HG03342 (cell line): Measurements from ENCODE around the gene BCAR3.
A peak's percentile ranks its signal among the peaks of the same experiment; 100 is the strongest.
"Not testable (repeated sequence)": the region's sequence is repeated elsewhere in the genome, so short reads cannot be mapped to it uniquely, and the experiment has no call there.

Experiments
- ATAC-seq: cut with Tn5 transposase; IDR thresholded peaks from one replicate; pipeline ENCODE4 v1.9.1; 2021; ENCODE audit warnings: mild to moderate bottlenecking, moderate library complexity; ENCODE audit not compliant: unreplicated experiment

The BCAR3 gene

DNA sequence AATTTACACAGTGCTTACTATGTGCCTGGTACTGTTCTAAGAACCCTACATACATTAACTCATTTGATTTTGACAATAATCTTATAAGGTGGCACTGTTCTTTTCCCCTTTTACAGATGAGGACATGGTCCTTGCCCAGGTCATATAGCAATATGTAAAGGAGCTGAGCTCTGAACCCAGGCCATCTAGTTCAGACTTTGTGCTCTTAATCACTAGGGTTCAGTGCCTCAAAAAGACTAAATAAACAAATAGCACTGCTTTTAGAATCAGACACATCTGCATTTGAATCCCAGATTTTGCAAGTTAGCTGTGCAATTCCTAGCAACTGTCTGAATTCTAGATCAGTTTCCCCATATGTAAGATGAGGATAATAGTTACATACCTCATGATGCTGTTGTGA, 8.7 kb upstream of the BCAR3 start:
- ATAC-seq: no peak

DNA sequence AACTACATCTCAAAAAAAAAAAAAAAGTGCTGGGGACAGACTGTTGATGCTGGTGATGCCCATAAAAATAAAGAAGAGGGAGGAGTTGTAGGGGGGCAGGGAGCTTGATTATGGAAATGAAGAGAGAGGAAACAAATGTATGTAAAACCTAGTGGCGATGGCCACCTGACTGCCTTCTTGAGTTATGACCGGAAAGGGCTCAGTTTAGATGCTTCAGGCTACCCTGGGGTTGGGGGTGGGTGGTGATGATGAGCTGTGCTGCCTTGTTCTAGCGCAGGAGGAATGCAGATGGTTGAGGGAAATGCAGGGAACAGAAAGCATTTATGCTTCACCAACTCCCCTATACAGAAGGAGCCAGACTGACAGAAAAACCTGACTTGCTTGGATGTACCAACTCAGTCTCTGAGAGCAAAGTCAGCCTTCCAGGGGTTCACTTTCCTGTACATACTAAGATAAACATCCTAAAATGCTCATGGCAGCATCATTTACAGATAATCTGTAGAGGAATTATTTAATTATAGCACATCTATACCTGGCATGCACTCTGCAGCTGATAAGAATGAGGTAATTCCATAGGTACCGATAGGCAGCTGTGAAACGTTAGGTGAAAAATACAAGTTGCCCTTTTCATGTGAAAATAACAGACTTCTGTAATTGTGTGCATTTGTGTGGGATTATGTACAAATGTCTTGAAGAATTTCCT, 8.0 kb upstream of the BCAR3 start:
- ATAC-seq: no peak

DNA sequence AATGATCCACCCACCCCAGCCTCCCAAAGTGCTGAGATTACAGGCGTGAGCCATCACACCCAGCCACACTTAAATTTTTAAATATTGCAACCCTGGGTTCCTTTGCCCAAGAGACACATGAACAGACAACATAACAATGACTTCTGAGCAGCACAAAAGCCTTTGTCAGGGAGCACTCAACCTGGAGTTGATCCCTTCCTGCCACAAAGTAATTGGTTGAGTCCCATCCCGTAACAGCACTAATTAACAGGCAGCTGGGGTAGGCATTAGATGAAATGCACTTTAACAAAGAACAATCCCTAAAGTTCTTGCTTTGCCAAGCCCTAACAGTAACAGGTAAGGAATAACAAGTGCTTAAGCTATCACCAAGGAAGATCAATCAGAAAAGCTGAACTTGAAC, 5.9 kb upstream of the BCAR3 start:
- ATAC-seq: no peak

DNA sequence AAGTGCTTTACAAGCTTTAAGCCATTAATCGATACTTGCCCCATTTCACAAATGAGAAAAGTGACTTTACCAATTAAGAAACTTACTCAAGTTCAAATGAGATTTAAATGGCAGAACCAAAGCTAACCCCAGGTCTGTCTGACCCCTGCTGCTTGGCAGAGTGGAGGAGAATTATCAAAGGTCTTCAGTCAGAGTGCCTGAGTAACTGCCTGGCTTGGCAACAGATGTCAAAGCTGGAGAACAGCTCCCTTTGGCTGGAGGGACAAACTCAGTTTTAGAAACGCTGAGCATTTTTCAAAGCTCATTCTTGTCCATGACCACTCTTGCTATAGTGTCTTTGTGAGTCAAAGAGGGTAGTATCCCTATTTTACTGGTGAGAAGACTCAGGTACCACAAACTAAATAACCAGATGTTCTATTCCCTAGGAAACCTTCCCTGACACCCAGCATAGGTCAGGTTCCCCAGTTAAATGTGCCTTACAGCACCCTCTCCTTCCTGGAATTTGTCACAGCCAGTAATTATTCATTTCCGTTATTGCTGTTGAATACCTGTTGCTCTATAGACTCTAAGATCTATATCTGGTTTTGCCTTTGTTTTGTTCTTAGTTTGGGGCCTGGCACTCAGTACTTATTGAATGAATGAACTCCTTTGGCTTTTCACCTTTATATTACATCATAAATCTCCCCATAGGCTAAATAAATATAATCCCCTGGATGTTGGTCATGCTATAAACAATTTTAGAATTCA, 5.0 kb upstream of the BCAR3 start:
- ATAC-seq: no peak

DNA sequence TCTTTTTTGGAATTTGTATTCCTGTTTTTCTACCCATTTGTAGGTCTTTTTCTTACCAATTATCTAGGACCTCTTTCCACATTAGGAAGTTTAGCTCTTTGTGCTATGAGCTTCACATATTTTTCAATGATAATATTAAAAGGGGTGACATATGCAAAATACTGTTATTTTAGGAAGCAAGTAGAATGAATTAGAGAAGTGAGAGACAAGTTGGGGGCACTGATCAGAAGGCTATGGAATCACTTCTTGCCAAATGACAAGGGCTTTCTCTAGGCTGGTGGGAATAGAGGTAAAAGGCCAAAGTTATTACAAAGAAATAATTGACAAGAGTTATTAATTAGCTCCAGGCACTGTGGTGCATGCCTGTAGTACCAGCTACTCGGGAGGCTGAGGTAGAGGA, 4.3 kb upstream of the BCAR3 start:
- ATAC-seq: no peak

DNA sequence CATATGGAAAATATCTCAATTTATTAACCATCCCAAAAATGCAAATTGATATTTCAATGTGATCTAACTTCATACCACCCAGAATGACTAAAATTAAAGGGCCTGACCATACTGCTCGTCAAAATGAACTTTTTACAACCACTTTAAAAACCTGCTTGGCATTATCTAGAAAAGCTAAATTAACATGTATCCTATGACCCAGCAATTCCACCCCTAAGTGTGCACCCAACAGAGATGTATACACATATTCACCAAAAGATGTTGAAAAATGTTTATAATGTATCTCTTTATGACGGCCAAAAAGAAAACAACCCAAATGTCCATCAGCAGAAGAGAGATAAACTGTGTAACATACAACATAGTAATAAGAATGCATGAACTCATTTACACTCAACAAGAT, 1.6 kb upstream of the BCAR3 start:
- no peak for ATAC-seq

DNA sequence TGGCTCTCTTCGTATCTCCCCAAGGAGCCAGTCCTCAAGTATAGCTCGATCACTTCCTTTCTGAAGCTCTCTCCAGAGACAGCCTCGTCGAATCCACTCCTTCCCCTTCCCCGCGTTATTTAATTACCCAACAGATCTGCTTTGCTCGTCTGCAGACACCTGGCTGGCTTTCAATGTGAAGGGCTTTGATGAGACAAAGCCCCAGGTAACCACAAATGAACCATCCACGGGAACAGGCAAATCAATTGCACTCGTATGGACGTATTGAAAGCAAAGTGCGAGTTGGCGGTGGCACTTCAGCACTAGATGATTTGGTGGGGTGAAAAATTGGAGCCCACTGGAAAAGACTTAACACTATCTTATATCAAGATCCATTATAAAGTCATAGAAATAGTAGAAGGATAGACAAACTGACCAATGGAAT, 364 bp upstream of the BCAR3 start:
- ATAC-seq: no peak

DNA sequence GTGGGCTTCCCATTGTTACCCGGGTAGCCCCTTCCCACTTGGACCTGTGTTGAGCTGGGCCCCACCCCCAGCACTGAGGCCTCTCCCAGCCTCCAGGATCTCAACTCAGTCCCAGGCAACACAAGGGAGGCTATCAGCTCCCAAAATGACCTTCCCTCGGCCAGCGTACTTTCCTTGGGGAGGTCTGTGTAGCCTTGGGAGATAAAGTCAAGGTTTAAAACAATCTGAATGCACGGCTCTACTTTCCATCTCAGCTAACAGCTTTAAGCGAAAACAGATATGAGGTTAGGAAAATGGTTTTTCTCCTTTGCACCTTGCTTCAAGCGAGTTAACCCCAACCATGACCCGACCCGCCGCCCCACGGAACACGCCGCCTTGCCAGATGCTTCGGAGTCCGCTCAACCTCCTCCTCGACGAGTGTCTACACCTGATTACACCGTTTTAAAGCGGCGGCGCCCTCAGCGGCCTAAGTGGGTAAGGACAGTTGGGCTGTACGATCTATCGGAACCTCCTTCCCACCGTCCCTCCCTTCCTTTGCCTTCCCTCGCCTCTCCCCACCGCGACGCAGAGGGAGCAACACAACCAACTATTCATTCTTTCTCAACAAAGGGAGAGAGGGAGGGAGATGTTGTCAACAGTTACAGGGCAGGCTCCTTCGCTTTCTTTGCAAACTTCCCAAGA, 1.1 kb downstream of the BCAR3 start:
- ATAC-seq: peak; percentile 64

DNA sequence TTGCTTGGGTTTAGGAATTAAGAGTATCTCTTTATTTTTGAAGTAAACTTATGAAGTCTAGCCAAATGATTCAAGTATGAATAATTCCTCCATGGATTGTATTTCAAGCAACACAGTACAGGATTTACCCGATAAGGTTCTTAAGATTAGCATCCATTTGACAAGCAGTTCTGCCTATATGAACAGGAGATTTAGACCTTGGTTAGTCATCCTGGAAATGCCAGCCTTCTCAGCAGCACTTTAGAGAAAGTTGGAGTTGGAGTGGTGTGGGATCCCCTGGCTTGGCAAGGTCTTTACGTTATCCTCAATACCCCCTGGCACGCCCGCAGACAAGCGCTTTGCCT, 1.6 kb downstream of the BCAR3 start:
- ATAC-seq: no peak

DNA sequence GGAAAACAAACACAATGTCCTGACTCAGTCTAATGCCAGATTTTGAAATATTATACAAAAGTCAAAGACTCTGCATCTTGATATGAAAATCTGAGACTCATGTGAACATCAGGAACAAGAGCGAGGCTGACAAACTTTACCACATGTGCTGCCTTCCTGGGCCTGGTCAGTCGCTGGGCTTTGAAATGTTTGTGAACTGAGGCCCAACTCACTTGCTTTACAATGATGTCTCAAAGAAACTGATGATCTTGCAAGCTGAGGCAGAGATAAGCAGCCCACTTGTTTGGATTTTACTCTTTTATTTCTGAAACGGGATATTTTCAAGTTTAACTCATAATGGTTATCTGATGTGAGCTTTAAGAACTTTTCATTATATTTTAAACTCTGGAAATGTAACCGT, 2.1 kb downstream of the BCAR3 start:
- ATAC-seq: no peak

DNA sequence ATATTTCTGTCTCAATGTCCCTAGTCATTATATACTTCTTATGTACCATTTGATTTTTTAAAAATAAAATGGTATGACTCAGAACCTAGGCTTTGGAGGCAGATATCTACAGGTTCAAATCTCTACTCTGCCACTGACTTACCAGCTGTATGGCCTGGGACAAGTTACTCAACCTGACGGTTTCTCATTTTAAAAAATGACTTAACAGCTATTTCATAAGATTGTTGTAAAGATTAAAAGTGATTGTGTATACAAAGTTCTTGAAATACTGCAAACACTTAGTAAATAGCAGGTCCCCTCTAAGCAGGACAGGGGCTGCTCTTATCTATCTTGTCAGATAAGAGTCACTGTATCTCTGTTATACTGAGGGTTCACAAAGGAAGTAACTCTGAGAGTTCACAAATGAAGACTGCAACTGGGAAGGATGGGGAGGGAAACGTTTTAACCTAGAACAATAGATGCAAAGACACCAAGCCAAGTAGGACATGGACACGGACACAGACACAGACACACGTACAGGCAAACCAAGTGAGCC, 2.6 kb downstream of the BCAR3 start:
- no peak for ATAC-seq

DNA sequence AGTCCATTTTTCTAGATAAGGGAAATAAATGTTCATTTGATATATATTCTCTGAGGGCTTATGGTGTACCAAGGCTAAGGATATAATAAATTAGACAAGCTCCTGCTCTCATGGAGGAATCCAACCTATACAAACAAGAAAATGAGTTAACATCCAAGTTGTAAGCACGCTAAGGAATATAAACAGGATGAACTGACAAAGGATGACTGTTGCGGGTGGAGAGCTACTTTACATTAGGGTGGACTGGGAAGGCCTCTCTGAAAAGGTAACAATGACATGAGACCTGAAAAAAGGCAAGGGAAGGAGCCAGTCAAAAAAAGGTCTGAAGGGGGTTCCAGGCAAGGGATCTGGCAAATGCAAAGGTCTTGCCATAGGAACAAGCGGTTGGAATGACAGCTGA, 3.1 kb downstream of the BCAR3 start:
- no peak for ATAC-seq

DNA sequence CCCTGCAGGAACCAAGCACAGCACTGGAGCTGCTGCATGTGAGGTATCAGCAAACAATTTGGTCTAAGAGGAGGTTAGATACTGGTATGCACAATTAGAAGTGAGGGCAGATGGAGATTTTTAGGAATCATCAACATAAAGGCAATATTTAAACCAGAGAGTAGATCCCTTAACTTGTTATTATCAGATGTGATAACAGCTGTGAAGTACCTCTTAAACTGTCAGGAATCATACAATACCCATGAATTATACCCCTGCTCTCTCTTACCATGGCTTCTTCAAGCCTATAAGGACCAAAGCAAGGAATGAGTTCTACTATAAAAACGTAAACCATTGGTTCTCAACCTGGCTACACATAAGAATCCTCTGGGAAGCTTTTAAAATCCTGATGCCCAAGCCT, 3.9 kb downstream of the BCAR3 start:
- ATAC-seq: no peak

DNA sequence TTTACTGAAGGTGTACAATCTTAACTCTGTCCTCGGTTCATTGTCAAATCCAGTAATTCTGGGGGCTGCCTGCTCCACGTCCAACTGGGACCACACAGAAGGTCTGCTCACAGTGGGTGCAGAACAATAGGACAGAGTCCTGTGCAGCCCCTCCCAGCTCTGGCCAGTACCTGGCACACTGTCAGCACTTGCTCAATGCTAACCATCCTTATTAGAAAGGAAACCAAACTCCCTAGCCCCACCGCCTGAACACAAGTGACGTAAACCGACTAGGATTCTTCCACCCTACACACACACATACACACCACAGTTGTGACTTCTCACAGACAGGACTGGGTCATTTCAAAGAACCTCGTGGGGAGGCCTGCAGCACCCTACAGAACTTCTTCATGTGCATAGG, 5.2 kb downstream of the BCAR3 start:
- no peak for ATAC-seq

DNA sequence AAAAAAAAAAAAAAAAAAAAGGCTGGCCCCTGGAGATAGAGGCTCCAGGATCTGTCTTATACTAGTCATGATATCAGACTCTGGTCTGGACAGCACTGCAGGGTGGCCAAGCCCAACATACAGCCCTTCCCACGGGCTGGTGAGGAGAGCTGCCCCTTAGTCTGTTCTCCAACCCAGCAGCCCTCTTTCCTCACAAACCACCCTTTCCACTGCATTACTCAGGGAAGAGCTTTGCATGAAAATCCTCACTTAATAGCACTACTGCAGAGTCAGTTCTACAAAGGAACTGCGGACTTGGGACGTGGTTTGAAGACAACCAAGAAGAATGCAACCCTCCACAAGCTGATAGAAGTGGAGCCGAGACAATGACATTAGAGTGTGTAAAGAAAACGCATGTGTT, 5.7 kb downstream of the BCAR3 start:
- ATAC-seq: no peak

DNA sequence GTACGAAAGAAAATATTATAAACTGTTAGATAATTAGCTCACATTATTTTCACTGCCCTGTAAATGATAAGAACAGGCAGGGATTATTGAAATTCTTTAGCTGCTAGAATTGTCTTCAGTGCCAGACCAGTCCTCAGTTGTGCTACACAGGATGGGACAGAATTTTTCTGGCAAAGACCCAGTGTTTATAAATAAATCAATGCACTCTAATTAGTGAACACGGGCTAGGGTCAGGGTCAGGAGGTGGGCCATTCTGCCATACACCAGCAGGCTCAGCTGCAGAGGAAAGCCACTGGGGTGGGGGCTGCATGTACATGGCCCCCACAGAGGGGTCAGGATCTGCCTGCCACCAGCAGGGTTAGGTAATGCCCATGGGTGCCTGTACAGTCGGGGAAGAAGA, 6.4 kb downstream of the BCAR3 start:
- ATAC-seq: no peak

DNA sequence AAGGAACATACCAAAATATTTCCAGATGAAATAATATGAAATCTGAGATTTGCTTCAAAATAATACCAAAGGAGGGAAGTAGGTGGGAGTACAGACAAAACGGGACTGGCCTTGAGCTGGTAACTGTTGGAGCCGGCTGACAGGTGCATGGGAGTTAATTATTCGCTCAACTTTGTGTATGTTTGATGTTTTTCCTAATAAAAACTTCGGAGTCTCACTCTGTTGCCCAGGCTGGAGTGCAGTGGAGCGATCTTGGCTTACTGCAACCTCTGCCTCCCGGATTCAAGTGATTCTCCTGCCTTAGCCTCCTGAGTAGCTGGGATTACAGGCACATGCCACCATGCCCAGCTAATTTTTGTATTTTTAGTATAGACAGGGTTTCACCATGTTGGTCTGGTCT, 7.6 kb downstream of the BCAR3 start:
- not testable (repeated sequence) for ATAC-seq

DNA sequence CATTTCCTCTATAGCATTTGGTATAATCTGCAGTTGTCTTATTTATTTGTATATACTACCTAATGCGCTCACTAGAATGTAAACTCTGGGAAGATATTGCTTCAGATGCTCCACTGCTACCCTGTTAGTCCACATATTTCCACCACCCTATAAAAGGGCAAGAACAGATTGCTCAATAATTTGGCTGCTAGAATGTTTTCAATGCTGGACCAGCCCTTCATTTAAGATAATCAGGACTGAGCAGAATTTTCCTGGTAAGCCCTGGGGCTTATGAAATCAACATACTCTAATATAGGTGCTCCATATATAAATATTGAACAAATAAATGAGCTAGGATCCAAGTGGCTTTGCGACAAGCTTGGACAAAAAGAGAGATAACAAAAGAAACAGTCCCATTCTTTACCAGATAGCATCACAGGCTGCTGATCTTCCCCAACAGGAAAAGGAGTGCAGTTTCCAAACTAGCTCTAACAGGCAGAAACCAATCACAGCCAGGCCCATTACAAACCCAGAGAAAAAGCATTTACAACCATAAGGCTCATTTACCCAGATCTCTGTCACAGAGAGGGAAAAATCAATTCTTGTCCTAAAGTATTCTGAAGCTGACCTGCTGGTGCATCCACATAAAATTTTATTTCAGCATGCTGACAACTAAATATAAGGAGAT, 8.3 kb downstream of the BCAR3 start:
- no peak for ATAC-seq

DNA sequence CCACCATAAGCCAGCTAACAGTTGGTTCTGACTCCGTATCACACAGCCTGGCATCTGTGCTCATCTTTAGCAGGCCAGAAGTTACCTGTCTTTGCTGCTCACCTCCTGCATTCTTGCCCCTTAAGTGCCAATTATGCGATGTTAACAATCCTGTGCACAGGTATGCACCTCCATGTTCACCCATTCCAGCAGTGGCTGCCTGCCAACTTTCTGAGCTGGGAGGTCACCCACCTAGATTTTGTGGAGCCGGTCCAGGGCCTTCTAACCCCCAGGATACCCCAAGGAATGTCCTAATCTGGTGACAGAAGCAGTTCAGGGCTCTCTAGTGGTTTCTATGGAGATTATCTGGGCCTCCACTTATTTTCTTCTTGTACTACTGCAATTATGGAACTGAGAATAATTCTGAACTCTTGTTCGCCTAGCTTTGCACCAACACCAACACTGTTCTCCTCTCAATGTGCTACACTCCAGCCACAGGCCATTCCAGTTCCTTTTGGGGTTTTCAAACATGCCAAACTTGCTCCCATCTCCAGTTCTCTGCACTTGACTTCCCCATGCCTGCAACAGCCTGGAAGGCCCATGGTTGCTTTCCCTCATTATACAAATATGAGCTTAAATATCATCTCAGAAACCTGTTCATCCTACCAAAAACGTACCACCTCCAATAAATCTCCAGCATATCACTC, 9.0 kb downstream of the BCAR3 start:
- no peak for ATAC-seq

DNA sequence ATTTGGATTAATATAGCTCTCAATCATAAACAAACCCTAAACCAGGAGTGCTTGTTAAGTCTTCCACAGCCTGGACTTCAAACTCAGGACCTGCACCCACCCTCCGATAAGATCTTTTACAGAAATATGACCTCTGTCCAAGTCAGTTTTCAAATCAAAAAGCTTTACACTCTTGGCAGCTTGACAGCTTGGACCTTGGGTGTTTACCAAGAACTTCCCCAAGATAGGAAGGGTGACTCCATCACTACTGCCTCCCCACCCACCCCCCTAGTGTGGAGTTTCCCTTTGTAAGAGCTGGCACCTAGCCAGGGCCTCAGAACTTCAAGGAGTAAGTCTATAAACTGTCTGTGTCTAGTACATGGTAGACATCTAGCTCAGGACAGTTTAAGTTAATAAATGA, 9.6 kb downstream of the BCAR3 start:
- ATAC-seq: no peak

DNA sequence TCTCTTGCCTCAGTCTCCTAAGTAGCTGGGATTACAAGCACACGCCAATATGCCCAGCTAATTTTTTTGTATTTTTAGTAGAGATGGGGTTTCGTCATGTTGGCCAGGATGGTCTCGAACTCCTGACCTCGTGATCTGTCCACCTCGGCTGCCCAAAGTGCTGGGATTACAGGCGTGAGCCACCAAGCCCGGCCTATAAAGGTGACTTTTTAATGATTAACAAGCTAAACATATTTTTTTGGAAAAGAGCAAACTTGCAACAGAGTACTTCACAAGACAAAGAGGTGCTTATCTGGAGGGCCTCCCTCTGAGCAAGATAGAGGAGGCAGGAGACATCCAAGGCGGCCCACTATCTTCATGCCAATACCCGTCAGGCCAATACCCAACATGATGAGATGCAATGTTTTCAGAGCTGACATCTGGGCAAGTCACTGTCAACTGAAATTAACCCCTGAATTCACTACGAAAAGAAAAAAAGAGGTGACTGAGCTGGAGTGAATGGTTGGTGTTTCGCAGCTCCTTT, 10.5 kb downstream of the BCAR3 start:
- ATAC-seq: no peak
